ENCODE data around the gene DIP2C. TPM values are rescaled to one million over a fixed set of nuclear protein-coding genes. Genes with fewer than 3 reads are reported as not detected.

Gene DIP2C
- total RNA-seq, 2 experiments from 2014 or later = 0.85 to 0.95 TPM

- TF ChIP-seq CTCF (IDR thresholded peaks at IDR 0.05) = no peak
- Mint-ChIP-seq H3K9me3 (no peaks in the 10 kb centered on the region), H3K4me3 (no peak overlapping the region), H3K4me1 (ENCODE audit: low read depth) (peaks cover 2% of the 10 kb centered on the region), H3K27me3 (peaks cover 26% of the 10 kb centered on the region), H3K27ac (no peak overlapping the region), H3K36me3 (ENCODE audit: low read depth) (no peaks in the 10 kb centered on the region)
- ChIA-PET CTCF (no interaction called here), POLR2A (no interaction called here)
- DNase-seq (no peak), ATAC-seq (no peak)
- intact Hi-C loops (cut with micrococcal nuclease) = no loop called here
Observed at GRCh38 chr10:620971-621370, 68.5 kb downstream of the DIP2C start.

GRCh38 chr10:620417-620816, 69.1 kb downstream of the DIP2C start:
- POLR2A ChIA-PET = no interaction called here
- ATAC-seq = no peak
- TF ChIP-seq CTCF (IDR thresholded peaks at IDR 0.05) = no peak
- intact Hi-C loops (cut with micrococcal nuclease) = no loop called here
- Mint-ChIP-seq H3K9me3 (no peaks in the 10 kb centered on the region), H3K4me1 (ENCODE audit: low read depth) (peaks cover 2% of the 10 kb centered on the region), H3K36me3 (ENCODE audit: low read depth) (no peaks in the 10 kb centered on the region), H3K4me3 (no peak overlapping the region), H3K27ac (no peak overlapping the region), H3K27me3 (peaks cover 26% of the 10 kb centered on the region)
- CTCF ChIA-PET = no interaction called here
- DNase-seq = no peak

- Mint-ChIP-seq H3K36me3 (ENCODE audit: low read depth) (no peaks in the 10 kb centered on the region), H3K4me3 (no peak overlapping the region), H3K27me3 (peaks cover 26% of the 10 kb centered on the region), H3K4me1 (ENCODE audit: low read depth) (peaks cover 2% of the 10 kb centered on the region), H3K9me3 (no peaks in the 10 kb centered on the region), H3K27ac (no peak overlapping the region)
- intact Hi-C loops (cut with micrococcal nuclease) = no loop called here
- DNase-seq = no peak
- TF ChIP-seq CTCF (IDR thresholded peaks at IDR 0.05) = no peak
- ATAC-seq = no peak
- ChIA-PET CTCF (no interaction called here), POLR2A (no interaction called here)
Observed at GRCh38 chr10:619710-620109, 69.8 kb downstream of the DIP2C start.

GRCh38 chr10:618229-618989, 71.1 kb downstream of the DIP2C start:
- intact Hi-C loops (cut with micrococcal nuclease) = no loop called here
- POLR2A ChIA-PET = no interaction called here
- H3K27ac Mint-ChIP-seq = no peak overlapping the region
- no peak for DNase-seq
- ATAC-seq = no peak
- CTCF ChIA-PET = no interaction called here
- H3K36me3 Mint-ChIP-seq (ENCODE audit: low read depth) = no peaks in the 10 kb centered on the region
- H3K9me3 Mint-ChIP-seq = no peaks in the 10 kb centered on the region
- peaks cover 28% of the 10 kb centered on the region for H3K27me3 Mint-ChIP-seq
- no peak overlapping the region for H3K4me3 Mint-ChIP-seq
- peaks cover 2% of the 10 kb centered on the region for H3K4me1 Mint-ChIP-seq (ENCODE audit: low read depth)
- no peak for TF ChIP-seq CTCF (IDR thresholded peaks at IDR 0.05)

- intact Hi-C loops (cut with micrococcal nuclease) = no loop called here
- no peak for DNase-seq
- POLR2A ChIA-PET = no interaction called here
- no peak for TF ChIP-seq CTCF (IDR thresholded peaks at IDR 0.05)
- H3K27me3 Mint-ChIP-seq = peaks cover 23% of the 10 kb centered on the region
- H3K27ac Mint-ChIP-seq = no peak overlapping the region
- CTCF ChIA-PET = no interaction called here
- no peak for ATAC-seq
- peaks cover 2% of the 10 kb centered on the region for H3K4me1 Mint-ChIP-seq (ENCODE audit: low read depth)
- no peak overlapping the region for H3K4me3 Mint-ChIP-seq
- H3K9me3 Mint-ChIP-seq = no peaks in the 10 kb centered on the region
- no peaks in the 10 kb centered on the region for H3K36me3 Mint-ChIP-seq (ENCODE audit: low read depth)
Observed at GRCh38 chr10:617471-617870, 72.0 kb downstream of the DIP2C start.
